Measurements from ENCODE around the gene MGME1. TPM values are rescaled to one million over a fixed set of nuclear protein-coding genes. Genes with fewer than 3 reads are reported as not detected.

MGME1 gene
- 10 to 100 TPM in 7 of 8 experiments, 1 to 10 TPM in 1; 8.8 to 36.6 (median 15.0) TPM for total RNA-seq

- WGBS, 10 experiments: 0 to 5% (median 0%) methylated on average over 1 to 17 of the region's 96 CpGs; no CpG with 5 or more reads in 3 of the 10 experiments
- Histone ChIP-seq H3K27ac (peak within 1 kb of the TSS; percentile 100), H3K4me3 (peak within 1 kb of the TSS; percentile 64 to 83 (median 66)), H3K4me1 (replicated peaks in 1 of 2) (peaks cover 19 to 38% of the 10 kb centered on the region in 2 donors)
- ATAC-seq (replicated peaks in 6 of 8): peak; percentile 79 to 94 (median 92)
- in situ Hi-C loops (cut with MboI; ENCODE audit: low pct_unique_long_range_greater_than_20kb in 2 of 9, low sequenced_read_pairs in 9 of 9, unreplicated experiment in 9 of 9): loop anchor here in 1 of 9 experiments (25.0 kb wide), 1 partner anchor 306 kb away; no protein-coding TSS in a partner anchor
Measured at GRCh38 chr20:17968366-17969277, at the start of gene MGME1, which contains the start of gene SNX5. TSS of gene MGME1 (plus strand) at chr20:17969018. CDS start at chr20:17969860, 842 bp downstream. TSS of gene SNX5 (minus strand) at chr20:17968794. CDS start at chr20:17968425, 369 bp downstream.

DNA sequence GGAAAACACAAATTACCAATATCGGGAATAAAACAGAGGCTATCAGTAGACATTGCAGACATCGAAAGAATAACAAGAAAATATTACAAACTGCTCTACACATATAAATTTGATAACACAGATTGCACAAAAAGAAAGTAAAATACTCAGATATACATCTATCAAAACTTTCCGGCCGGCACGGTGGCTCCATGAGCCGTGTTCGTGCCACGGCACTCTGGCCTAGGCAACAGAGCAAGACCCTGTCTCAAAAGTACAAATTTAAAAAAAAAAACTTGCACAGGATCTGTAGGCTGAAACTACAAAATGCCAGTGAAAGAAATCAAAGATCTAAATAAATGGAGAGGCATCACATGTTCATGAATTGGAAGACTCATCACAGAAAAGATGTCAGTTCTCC, 49.7 kb upstream of the MGME1 start:
- no peak overlapping the region for H3K27ac ChIP-seq
- in situ Hi-C loops (cut with MboI; ENCODE audit: low pct_unique_long_range_greater_than_20kb in 2 of 9, low sequenced_read_pairs in 9 of 9, unreplicated experiment in 9 of 9): loop anchor here in 3 of 9 experiments (25.0 kb wide), 3 partner anchors 232 to 407 kb away; partner anchors contain the start of genes BANF2 (in 1 of the 3) and RRBP1 (in 1 of the 3)
- 81 to 100% (median 91%) methylated on average over 2 to 8 of the region's 8 CpGs for WGBS, 10 experiments

DNA sequence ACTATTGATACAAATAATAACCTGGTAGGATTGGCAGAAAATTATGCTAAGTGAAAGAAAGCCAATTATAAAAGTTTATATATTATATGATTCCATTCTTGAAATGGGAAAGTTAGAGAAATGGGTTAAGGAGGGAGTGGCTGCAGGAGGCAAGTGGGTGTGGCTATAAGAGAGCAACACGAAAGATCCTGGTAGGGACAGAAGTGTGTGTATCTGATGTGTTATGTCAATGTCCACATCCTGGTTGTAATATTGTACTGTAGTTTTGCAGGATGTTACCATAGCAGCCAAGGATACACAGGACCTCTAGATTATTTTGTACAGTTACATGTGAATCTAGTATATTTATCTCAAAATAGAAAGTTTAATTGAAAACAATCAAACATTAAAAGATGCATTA, 47.0 kb upstream of the MGME1 start:
- H3K27ac ChIP-seq: no peak overlapping the region
- ATAC-seq (replicated peaks in 6 of 8): peak in 1 of 8 experiments; percentile 46
- no peak overlapping the region for H3K4me3 ChIP-seq
- 0 to 86% (median 40%) methylated on average over 1 of the region's 1 CpG; no CpG with 5 or more reads in 1 of the 10 experiments for WGBS, 10 experiments
- peaks cover 0 to 4% of the 10 kb centered on the region in 2 donors for H3K4me1 ChIP-seq (replicated peaks in 1 of 2)
- in situ Hi-C loops (cut with MboI; ENCODE audit: low pct_unique_long_range_greater_than_20kb in 2 of 9, low sequenced_read_pairs in 9 of 9, unreplicated experiment in 9 of 9): loop anchor here in 3 of 9 experiments (25.0 kb wide), 3 partner anchors 234 to 409 kb away; partner anchors contain the start of genes BANF2 (in 1 of the 3) and RRBP1 (in 1 of the 3)

More for the DNA sequence above, 49.7 kb upstream of the MGME1 start:
- ATAC-seq (replicated peaks in 6 of 8): no peak
- Histone ChIP-seq H3K4me3 (no peak overlapping the region), H3K4me1 (replicated peaks in 1 of 2) (no peaks in the 10 kb centered on the region)

DNA sequence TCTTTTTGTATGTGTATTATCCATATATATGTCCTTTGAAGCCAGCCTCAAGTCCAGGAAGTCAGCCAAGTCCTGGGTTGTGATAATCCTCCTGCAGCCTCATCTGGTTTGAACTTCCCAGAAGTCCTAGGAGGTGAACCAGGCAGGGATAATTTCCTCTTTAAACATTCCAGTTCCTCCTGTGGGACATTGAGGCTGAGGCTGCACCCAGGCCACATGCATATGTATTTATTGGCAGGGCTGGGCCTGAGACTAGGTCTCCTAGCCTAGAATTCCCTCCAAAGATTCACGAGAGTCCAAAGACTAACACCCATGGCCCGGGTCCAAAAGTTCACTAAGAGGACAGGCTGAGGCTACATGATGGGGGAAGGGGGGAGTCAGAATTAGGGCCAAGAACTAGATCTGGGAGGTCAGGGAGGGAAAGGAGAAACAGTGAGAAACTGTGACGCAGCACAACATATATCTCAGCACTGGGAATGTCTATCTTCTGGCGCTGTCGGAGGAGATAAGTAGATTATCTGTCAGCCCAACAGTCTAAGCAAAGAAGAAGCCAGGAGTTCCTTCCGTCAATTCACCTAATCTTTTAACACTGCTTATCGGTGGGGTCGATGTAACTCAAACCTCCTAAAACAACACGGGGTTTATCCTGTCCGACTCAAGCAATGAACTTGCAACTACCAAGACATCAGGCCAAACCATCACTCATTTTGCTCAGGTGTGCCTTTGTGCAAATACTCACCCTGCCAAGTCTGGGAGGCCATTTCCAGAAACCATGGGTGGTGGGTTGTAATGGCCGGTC, 43.5 kb upstream of the MGME1 start:
- in situ Hi-C loops (cut with MboI; ENCODE audit: low pct_unique_long_range_greater_than_20kb in 2 of 9, low sequenced_read_pairs in 9 of 9, unreplicated experiment in 9 of 9): loop anchor here in 2 of 9 experiments (25.0 kb wide), 2 partner anchors 112 to 413 kb away; no protein-coding TSS in a partner anchor
- H3K4me3 ChIP-seq: no peak overlapping the region
- peak in 3 of 8 experiments; percentile 71 to 89 (median 77) for ATAC-seq (replicated peaks in 6 of 8)
- no peak overlapping the region for H3K27ac ChIP-seq
- 0 to 100% (median 80%) methylated on average over 1 to 7 of the region's 11 CpGs; no CpG with 5 or more reads in 3 of the 10 experiments for WGBS, 10 experiments
- peaks cover 0 to 4% of the 10 kb centered on the region in 2 donors for H3K4me1 ChIP-seq (replicated peaks in 1 of 2)

DNA sequence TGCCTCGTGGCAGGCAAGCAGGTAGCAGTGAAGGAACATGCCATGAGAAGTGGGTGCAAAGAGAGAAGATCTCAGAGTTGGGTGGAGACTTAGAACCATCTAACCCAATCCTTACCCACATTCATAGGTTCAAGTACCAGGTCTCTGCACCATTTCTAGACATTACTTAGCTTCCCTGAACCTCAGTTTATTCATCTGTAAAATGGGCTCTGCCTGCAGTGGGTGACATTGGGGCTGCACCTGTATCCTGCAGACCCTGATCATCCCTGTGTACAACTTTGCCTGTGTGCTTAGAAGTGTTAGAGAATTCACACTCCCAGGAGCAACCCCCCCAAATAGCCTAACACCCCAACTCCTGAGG, 42.9 kb upstream of the MGME1 start:
- no peak for ATAC-seq (replicated peaks in 6 of 8)
- in situ Hi-C loops (cut with MboI; ENCODE audit: low pct_unique_long_range_greater_than_20kb in 2 of 9, low sequenced_read_pairs in 9 of 9, unreplicated experiment in 9 of 9): loop anchor here in 2 of 9 experiments (25.0 kb wide), 2 partner anchors 111 to 414 kb away; no protein-coding TSS in a partner anchor
- WGBS, 10 experiments: 43 to 88% (median 80%) methylated on average over 1 of the region's 1 CpG; no CpG with 5 or more reads in 7 of the 10 experiments
- Histone ChIP-seq H3K4me1 (replicated peaks in 1 of 2) (peaks cover 0 to 4% of the 10 kb centered on the region in 2 donors), H3K4me3 (no peak overlapping the region), H3K27ac (no peak overlapping the region)

DNA sequence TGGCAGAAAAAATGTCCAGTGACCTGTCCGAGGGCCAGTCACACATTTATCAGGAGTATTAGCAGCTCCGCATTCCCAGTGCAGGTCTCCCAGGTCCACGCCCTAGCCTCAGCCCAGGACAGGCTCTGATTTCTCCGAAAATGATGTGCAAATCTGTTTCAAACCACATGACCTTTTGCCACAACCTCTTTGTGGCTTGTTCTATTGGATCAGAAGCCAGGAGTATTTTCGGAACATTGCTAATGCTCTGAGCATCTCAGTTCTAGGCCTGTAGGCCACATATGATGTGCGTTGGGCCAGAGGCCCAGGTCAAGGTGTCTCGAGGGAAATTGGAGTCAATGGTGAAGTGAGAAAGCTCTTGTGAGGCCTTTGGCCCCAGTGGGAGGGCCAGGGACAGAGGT, 40.6 kb upstream of the MGME1 start:
- in situ Hi-C loops (cut with MboI; ENCODE audit: low pct_unique_long_range_greater_than_20kb in 2 of 9, low sequenced_read_pairs in 9 of 9, unreplicated experiment in 9 of 9): loop anchor here in 2 of 9 experiments (25.0 kb wide), 2 partner anchors 109 to 416 kb away; no protein-coding TSS in a partner anchor
- Histone ChIP-seq H3K4me3 (no peak overlapping the region), H3K27ac (no peak overlapping the region), H3K4me1 (replicated peaks in 1 of 2) (peaks cover under 1 to 4% of the 10 kb centered on the region in 2 donors)
- ATAC-seq (replicated peaks in 6 of 8): peak in 2 of 8 experiments; percentile 23 to 24
- 54 to 100% (median 92%) methylated on average over 1 to 6 of the region's 7 CpGs; no CpG with 5 or more reads in 4 of the 10 experiments for WGBS, 10 experiments

DNA sequence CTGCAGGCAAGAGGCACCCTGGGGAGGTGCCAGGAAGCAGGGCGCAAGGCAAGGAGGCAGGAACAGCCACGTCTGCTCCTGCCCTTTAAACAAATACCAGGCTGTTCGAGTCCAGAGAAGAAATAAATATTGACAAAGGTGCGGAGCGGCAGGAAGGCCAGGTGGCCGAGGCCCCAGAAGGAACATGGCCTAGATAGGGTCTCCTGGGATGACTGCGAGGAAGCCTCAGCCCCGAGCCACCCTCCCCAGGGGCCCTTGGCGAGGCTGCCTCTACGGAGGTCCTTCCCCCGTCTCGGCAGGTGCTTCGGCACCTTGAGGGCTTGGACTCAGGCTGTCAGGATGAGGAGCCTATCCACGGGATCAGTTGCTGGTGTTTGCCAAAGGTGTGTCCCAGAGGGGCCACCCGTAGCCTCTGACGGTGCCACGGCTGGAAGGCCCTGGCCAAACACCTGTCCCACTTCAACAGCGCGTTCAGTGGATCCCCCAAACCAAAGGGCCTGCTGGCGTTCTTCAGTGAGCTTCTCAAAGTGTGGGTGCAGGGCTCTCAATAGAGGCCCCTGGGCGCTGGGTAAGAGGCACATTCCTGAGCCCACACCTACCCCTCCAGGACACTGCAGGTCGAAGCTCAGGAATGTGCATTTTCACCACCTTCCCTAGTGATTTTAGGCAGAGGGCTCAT, 40.0 kb upstream of the MGME1 start:
- ATAC-seq (replicated peaks in 6 of 8): no peak
- Histone ChIP-seq H3K27ac (no peak overlapping the region), H3K4me1 (replicated peaks in 1 of 2) (peaks cover 6 to 7% of the 10 kb centered on the region in 2 donors), H3K4me3 (no peak overlapping the region)
- in situ Hi-C loops (cut with MboI; ENCODE audit: low pct_unique_long_range_greater_than_20kb in 2 of 9, low sequenced_read_pairs in 9 of 9, unreplicated experiment in 9 of 9): loop anchor here in 2 of 9 experiments (25.0 kb wide), 2 partner anchors 109 to 416 kb away; no protein-coding TSS in a partner anchor
- WGBS, 10 experiments: 40 to 100% (median 82%) methylated on average over 1 to 5 of the region's 22 CpGs; no CpG with 5 or more reads in 2 of the 10 experiments

- 100% methylated on average over 1 of the region's 1 CpG; no CpG with 5 or more reads in 7 of the 10 experiments for WGBS, 10 experiments
- H3K27ac ChIP-seq: no peak overlapping the region
- no peak for ATAC-seq (replicated peaks in 6 of 8)
- H3K4me1 ChIP-seq (replicated peaks in 1 of 2): peaks cover 7 to 19% of the 10 kb centered on the region in 2 donors
- in situ Hi-C loops (cut with MboI; ENCODE audit: low pct_unique_long_range_greater_than_20kb in 2 of 9, low sequenced_read_pairs in 9 of 9, unreplicated experiment in 9 of 9): loop anchor here in 2 of 9 experiments (25.0 kb wide), 2 partner anchors 106 to 419 kb away; no protein-coding TSS in a partner anchor
- no peak overlapping the region for H3K4me3 ChIP-seq
Measured at GRCh38 chr20:17931513-17931912, 37.3 kb upstream of the MGME1 start.

DNA sequence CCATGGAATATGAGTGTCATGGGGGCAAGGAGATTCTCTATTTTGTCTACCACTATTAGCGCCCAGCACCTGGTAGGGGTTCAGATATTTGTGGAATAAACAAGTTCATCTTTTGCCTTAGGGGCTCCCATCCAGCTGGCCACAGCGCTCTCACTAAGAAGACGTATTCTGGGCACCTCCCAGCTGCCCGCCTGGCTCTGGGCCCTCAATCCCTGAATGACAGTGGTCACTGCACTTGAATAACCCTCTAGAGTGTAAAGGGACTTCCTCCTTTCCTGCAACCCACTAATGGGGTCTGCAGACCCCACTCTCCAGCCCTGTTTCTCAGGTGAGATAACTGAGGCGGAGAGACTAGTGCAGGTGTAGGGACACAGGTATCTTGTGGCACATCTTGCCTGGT, 36.4 kb upstream of the MGME1 start:
- Histone ChIP-seq H3K4me3 (no peak overlapping the region), H3K27ac (no peak overlapping the region), H3K4me1 (replicated peaks in 1 of 2) (peaks cover 14 to 28% of the 10 kb centered on the region in 2 donors)
- 57 to 100% (median 83%) methylated on average over 1 to 4 of the region's 5 CpGs; no CpG with 5 or more reads in 2 of the 10 experiments for WGBS, 10 experiments
- no peak for ATAC-seq (replicated peaks in 6 of 8)
- in situ Hi-C loops (cut with MboI; ENCODE audit: low pct_unique_long_range_greater_than_20kb in 2 of 9, low sequenced_read_pairs in 9 of 9, unreplicated experiment in 9 of 9): loop anchor here in 2 of 9 experiments (25.0 kb wide), 2 partner anchors 105 to 420 kb away; no protein-coding TSS in a partner anchor

GRCh38 chr20:17933121-17933520, 35.7 kb upstream of the MGME1 start:
- Histone ChIP-seq H3K4me3 (no peak overlapping the region), H3K27ac (no peak overlapping the region), H3K4me1 (replicated peaks in 1 of 2) (peaks cover 14 to 31% of the 10 kb centered on the region in 2 donors)
- WGBS, 10 experiments: 88% methylated on average over 1 of the region's 1 CpG; no CpG with 5 or more reads in 9 of the 10 experiments
- ATAC-seq (replicated peaks in 6 of 8): no peak
- in situ Hi-C loops (cut with MboI; ENCODE audit: low pct_unique_long_range_greater_than_20kb in 2 of 9, low sequenced_read_pairs in 9 of 9, unreplicated experiment in 9 of 9): loop anchor here in 2 of 9 experiments (25.0 kb wide), 2 partner anchors 104 to 421 kb away; no protein-coding TSS in a partner anchor

- in situ Hi-C loops (cut with MboI; ENCODE audit: low pct_unique_long_range_greater_than_20kb in 2 of 9, low sequenced_read_pairs in 9 of 9, unreplicated experiment in 9 of 9): loop anchor here in 2 of 9 experiments (25.0 kb wide), 2 partner anchors 104 to 421 kb away; no protein-coding TSS in a partner anchor
- Histone ChIP-seq H3K4me1 (replicated peaks in 1 of 2) (peaks cover 14 to 31% of the 10 kb centered on the region in 2 donors), H3K27ac (no peak overlapping the region), H3K4me3 (no peak overlapping the region)
- WGBS, 10 experiments: 20 to 100% (median 100%) methylated on average over 1 of the region's 5 CpGs; no CpG with 5 or more reads in 3 of the 10 experiments
- peak in 5 of 8 experiments; percentile 51 to 75 (median 63) for ATAC-seq (replicated peaks in 6 of 8)
Measured at GRCh38 chr20:17933711-17934110, 35.1 kb upstream of the MGME1 start.

Measured in motor neuron (in vitro differentiated cells).